H1 (cell line): ENCODE data around the gene FRK. TPM values are rescaled to one million over a fixed set of nuclear protein-coding genes. Genes with fewer than 3 reads are reported as not detected.

Source experiments
- CTCF ChIA-PET: fragments of 300-600 bp; sonication (Branson Sonifier 250); formaldehyde crosslinking; loops from one replicate; lab custom pipeline; 2021; ENCODE audit not compliant: partially characterized antibody; lab: Charles Lee
- POLR2A ChIA-PET: fragments of 300-600 bp; sonication (Branson Sonifier 250); formaldehyde crosslinking; loops from one replicate; lab custom pipeline; 2021; ENCODE audit warnings: inconsistent platforms; ENCODE audit not compliant: partially characterized antibody; lab: Charles Lee
- DNase-seq, 2 experiments: peaks; one replicate each; pipeline versions ENCODE4 v3.0.0 to v3.0.0-alpha.2; 2010 to 2022; ENCODE audit warnings: low spot score in 2 of 2, low read depth in 1 of 2, mixed read lengths in 1 of 2
- FAIRE-seq: peaks from 2 replicates; lab custom pipeline; 2011; peaks lifted over from hg19 to GRCh38; lab: Jason Lieb, UNC
- H2AFZ ChIP-seq: 2 replicates; pipeline ENCODE4 v1.8.1; 2012; ENCODE audit warnings: low read length, inconsistent platforms
- H2AK5ac ChIP-seq: 2 replicates; pipeline ENCODE4 v1.6.1; 2013; ENCODE audit warnings: low read depth, low read length
- H2BK120ac ChIP-seq: replicated peaks from 2 replicates; pipeline ENCODE3; 2013; ENCODE audit warnings: low read depth, low read length, inconsistent platforms
- H2BK12ac ChIP-seq: 2 replicates; pipeline ENCODE4 v1.6.1; 2013; ENCODE audit warnings: low read depth, low read length
- H2BK15ac ChIP-seq: 2 replicates; pipeline ENCODE4 v1.6.1; 2013; ENCODE audit warnings: low read length
- H2BK20ac ChIP-seq: 2 replicates; pipeline ENCODE4 v1.6.1; 2013; ENCODE audit warnings: low read length
- H2BK5ac ChIP-seq: 2 replicates; pipeline ENCODE4 v1.6.1; 2013; ENCODE audit warnings: low read depth, low read length
- H3K14ac ChIP-seq: 2 replicates; pipeline ENCODE4 v1.6.1; 2013; ENCODE audit warnings: inconsistent platforms; ENCODE audit not compliant: insufficient read length
- H3K18ac ChIP-seq: 2 replicates; pipeline ENCODE4 v1.6.1; 2013; ENCODE audit warnings: low read length; ENCODE audit errors: extremely low read depth
- H3K23ac ChIP-seq: 2 replicates; pipeline ENCODE4 v1.6.1; 2013; ENCODE audit warnings: inconsistent platforms; ENCODE audit not compliant: insufficient read length
- H3K23me2 ChIP-seq: 2 replicates; pipeline ENCODE4 v1.6.1; 2013; ENCODE audit warnings: low read depth, low read length
- H3K27ac ChIP-seq: 2 replicates; pipeline ENCODE4 v1.6.1; 2011; ENCODE audit warnings: low read depth, low read length, inconsistent platforms
- H3K27me3 ChIP-seq, 4 experiments: replicated peaks in 1 of 4; 1 replicate in 1 of 4; 2 replicates in 3 of 4; pipeline versions ENCODE4 v1.6.1 to v1.8.1; 2011 to 2013; ENCODE audit warnings: low read length in 3 of 4, mild to moderate bottlenecking in 3 of 4, inconsistent platforms in 2 of 4, mixed read lengths in 2 of 4, moderate library complexity in 1 of 4; ENCODE audit not compliant: control insufficient read depth in 3 of 4, insufficient read depth in 3 of 4; ENCODE audit errors: extremely low read depth in 1 of 4
- H3K36me3 ChIP-seq, 4 experiments: 2 replicates each; pipeline versions ENCODE4 v1.6.1 to v1.8.1; 2011 to 2013; ENCODE audit warnings: mild to moderate bottlenecking in 4 of 4, low read length in 3 of 4, moderate library complexity in 2 of 4, control low read depth in 1 of 4, inconsistent platforms in 1 of 4; ENCODE audit not compliant: insufficient read depth in 4 of 4, control insufficient read depth in 2 of 4
- H3K4ac ChIP-seq: replicated peaks from 2 replicates; pipeline ENCODE3; 2013; ENCODE audit warnings: low read length, low read depth, mixed read lengths, inconsistent platforms; ENCODE audit not compliant: insufficient read length
- H3K4me1 ChIP-seq, 4 experiments: replicated peaks in 1 of 4; 1 replicate in 1 of 4; 2 replicates in 3 of 4; pipeline versions ENCODE4 v1.6.1 to v1.8.1; 2011 to 2013; ENCODE audit warnings: low read length in 3 of 4, inconsistent platforms in 2 of 4, mixed read lengths in 1 of 4; ENCODE audit not compliant: insufficient read depth in 4 of 4, control insufficient read depth in 3 of 4
- H3K4me2 ChIP-seq, 2 experiments: 2 replicates each; pipeline versions ENCODE4 v1.6.1 to v1.8.1; 2011 to 2013; ENCODE audit warnings: low read depth in 2 of 2, low read length in 2 of 2, control low read depth in 1 of 2, inconsistent platforms in 1 of 2, mild to moderate bottlenecking in 1 of 2; ENCODE audit not compliant: insufficient read depth in 1 of 2
- H3K4me3 ChIP-seq, 4 experiments: fragments of 200-600, 300-600 bp in 1 of 4; sonication (generic), shearing (Covaris generic), sonication (Bioruptor Twin) in 1 of 4; 2 replicates each; pipeline versions ENCODE4 v1.5.1 to v1.8.1; 2011 to 2016; ENCODE audit warnings: low read length in 4 of 4, low read depth in 3 of 4, control low read depth in 2 of 4, inconsistent platforms in 2 of 4, mild to moderate bottlenecking in 2 of 4, mixed read lengths in 1 of 4, moderate library complexity in 1 of 4; ENCODE audit not compliant: insufficient read depth in 2 of 4; ENCODE audit errors: extremely low read depth in 1 of 4
- H3K56ac ChIP-seq: replicated peaks from 2 replicates; pipeline ENCODE3; 2013; ENCODE audit warnings: low read depth, mild to moderate bottlenecking, mixed read lengths, low read length, inconsistent platforms; ENCODE audit not compliant: insufficient read length
- H3K79me1 ChIP-seq: 2 replicates; pipeline ENCODE4 v1.6.1; 2013; ENCODE audit warnings: low read depth, low read length, control low read depth
- H3K79me2 ChIP-seq, 2 experiments: 2 replicates each; pipeline versions ENCODE4 v1.6.1 to v1.8.1; 2012 to 2013; ENCODE audit warnings: low read length in 2 of 2, mild to moderate bottlenecking in 2 of 2, inconsistent platforms in 1 of 2; ENCODE audit not compliant: insufficient read depth in 2 of 2, control insufficient read depth in 1 of 2
- H3K9ac ChIP-seq, 4 experiments: replicated peaks in 1 of 4; 1 replicate in 1 of 4; 2 replicates in 3 of 4; pipeline versions ENCODE4 v1.6.1 to v1.8.1; 2011 to 2013; ENCODE audit warnings: low read depth in 3 of 4, low read length in 3 of 4, control low read depth in 2 of 4, mild to moderate bottlenecking in 2 of 4, moderate library complexity in 2 of 4, inconsistent platforms in 1 of 4; ENCODE audit errors: extremely low read depth in 1 of 4
- H3K9me3 ChIP-seq, 2 experiments: 2 replicates each; pipeline versions ENCODE4 v1.6.1 to v1.8.1; 2012 to 2013; ENCODE audit warnings: mild to moderate bottlenecking in 2 of 2, moderate library complexity in 2 of 2, control low read depth in 1 of 2, inconsistent platforms in 1 of 2, low read depth in 1 of 2, low read length in 1 of 2, mixed read lengths in 1 of 2; ENCODE audit not compliant: insufficient read depth in 2 of 2
- H4K20me1 ChIP-seq, 2 experiments: replicated peaks in 1 of 2; 2 replicates each; pipeline versions ENCODE3 to v1.8.1; 2011 to 2013; ENCODE audit warnings: inconsistent platforms in 2 of 2, low read length in 2 of 2, mild to moderate bottlenecking in 1 of 2; ENCODE audit not compliant: insufficient read depth in 2 of 2, control insufficient read depth in 1 of 2
- H4K5ac ChIP-seq: 2 replicates; pipeline ENCODE4 v1.6.1; 2013; ENCODE audit warnings: low read length, low read depth, mixed read lengths, inconsistent platforms; ENCODE audit not compliant: insufficient read length
- H4K8ac ChIP-seq: 2 replicates; pipeline ENCODE4 v1.8.0; 2013; ENCODE audit warnings: mild to moderate bottlenecking, moderate library complexity, low read length, inconsistent platforms; ENCODE audit not compliant: insufficient read depth; ENCODE audit errors: extremely low read depth
- H4K91ac ChIP-seq: replicated peaks from 2 replicates; pipeline ENCODE3; 2013; ENCODE audit warnings: low read length, mixed read lengths, inconsistent platforms; ENCODE audit not compliant: insufficient read length
- MAFK ChIP-seq: IDR thresholded peaks from 2 replicates; pipeline ENCODE4 v1.6.1; 2012; ENCODE audit warnings: low read depth, mild to moderate bottlenecking, improper control_type of control experiment, low read length
- WGBS, 2 experiments: shearing (Covaris generic) in 1 of 2; methylation state at CpG; one replicate each; pipeline versions ENCODE4 v1.1.6 to v1.1.7; 2013 to 2015; ENCODE audit warnings: low lambda C conversion rate in 2 of 2, mixed read lengths in 2 of 2, inconsistent platforms in 1 of 2, low coverage in 1 of 2, missing lambda C conversion rate in 1 of 2; ENCODE audit not compliant: insufficient replicate concordance in 2 of 2, insufficient coverage in 1 of 2, insufficient read length in 1 of 2; ENCODE audit errors: extremely low coverage in 1 of 2, missing lambda C conversion rate in 1 of 2; 5-methylcytosine and 5-hydroxymethylcytosine counted together
- polyA plus RNA-seq, 7 experiments: library from polyadenylated mRNA; depleted of rRNA in 3 of 7; stranded (reverse) in 5 of 7; unstranded in 2 of 7; fragments of >200 nt in 5 of 7; fragments of 200-250 nt in 2 of 7; gene quantifications; 1 replicate in 5 of 7; 2 replicates in 1 of 7; 4 replicates in 1 of 7; pipeline versions ENCODE4 v1.2.1 to v1.2.3, GENCODE V29; 2011 to 2013; ENCODE audit warnings: missing spikeins in 2 of 7, mixed read lengths in 2 of 7
- total RNA-seq: library from RNA; stranded (reverse); fragmentation: NEBNext Ultra II Directional; extraction: Animal tissue kit (Norgen Biotek cat#: 25700); gene quantifications from 2 replicates; pipeline ENCODE4 v1.2.1, GENCODE V29; 2021
- TF ChIP-seq, protein P1 (sequence below): IDR thresholded peaks from 2 replicates; pipeline ENCODE4 v1.6.1; 2012; ENCODE audit warnings: low read length, inconsistent platforms

The FRK gene
- total and polyA plus RNA-seq, 2 of the 8 experiments (the other 6 are each of a cell fraction or from before 2014, with no cell fraction given): 0.11 to 0.24 TPM

- Histone ChIP-seq H3K27me3 (no peaks in the 10 kb centered on the region), H3K4ac (no peak overlapping the region), H2BK120ac (no peak overlapping the region), H3K23ac (no peak overlapping the region), H3K23me2 (no peaks in the 10 kb centered on the region), H3K27ac (no peak overlapping the region), H3K4me1 (no peaks in the 10 kb centered on the region), H3K14ac (no peak overlapping the region), H3K36me3 (no peaks in the 10 kb centered on the region), H3K79me2 (no peaks in the 10 kb centered on the region), H4K20me1 (no peaks in the 10 kb centered on the region), H3K18ac (no peak overlapping the region), H3K4me3 (no peak overlapping the region), H4K91ac (no peak overlapping the region), H3K4me2 (no peak overlapping the region), H2AK5ac (no peak overlapping the region), H2AFZ (no peak overlapping the region), H2BK20ac (no peak overlapping the region), H4K5ac (no peak overlapping the region), H2BK15ac (no peak overlapping the region), H3K56ac (no peak overlapping the region), H3K79me1 (no peaks in the 10 kb centered on the region), H2BK5ac (no peak overlapping the region), H4K8ac (no peak overlapping the region), H2BK12ac (no peak overlapping the region), H3K9ac (no peak overlapping the region), H3K9me3 (no peaks in the 10 kb centered on the region)
- TF ChIP-seq MAFK: no peak
- TF ChIP-seq, protein P1, sequence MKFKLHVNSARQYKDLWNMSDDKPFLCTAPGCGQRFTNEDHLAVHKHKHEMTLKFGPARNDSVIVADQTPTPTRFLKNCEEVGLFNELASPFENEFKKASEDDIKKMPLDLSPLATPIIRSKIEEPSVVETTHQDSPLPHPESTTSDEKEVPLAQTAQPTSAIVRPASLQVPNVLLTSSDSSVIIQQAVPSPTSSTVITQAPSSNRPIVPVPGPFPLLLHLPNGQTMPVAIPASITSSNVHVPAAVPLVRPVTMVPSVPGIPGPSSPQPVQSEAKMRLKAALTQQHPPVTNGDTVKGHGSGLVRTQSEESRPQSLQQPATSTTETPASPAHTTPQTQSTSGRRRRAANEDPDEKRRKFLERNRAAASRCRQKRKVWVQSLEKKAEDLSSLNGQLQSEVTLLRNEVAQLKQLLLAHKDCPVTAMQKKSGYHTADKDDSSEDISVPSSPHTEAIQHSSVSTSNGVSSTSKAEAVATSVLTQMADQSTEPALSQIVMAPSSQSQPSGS: no peak
- 91% methylated on average over 4 of the region's 4 CpGs; no CpG with 5 or more reads in 1 of the 2 experiments for WGBS, 2 experiments
- ChIA-PET POLR2A (no interaction called here), CTCF (interaction anchor here (0.7 to 1.1 kb wide), 2 partner anchors 13 to 35 kb away, joined by 3 read pairs; no protein-coding TSS in a partner anchor)
- FAIRE-seq (no peak), DNase-seq (no peak)
These were observed 55.6 kb downstream of the FRK start for GRCh38 chr6:116004841-116005815.
